Activated naive CD4-positive, alpha-beta T cell treated with Interleukin-2 at 50 U/mL for 16 hours (primary cell): ENCODE data around the gene KLHDC3.
A peak's percentile ranks its signal among the peaks of the same experiment; 100 is the strongest.
"Not testable (repeated sequence)": the region's sequence is repeated elsewhere in the genome, so short reads cannot be mapped to it uniquely, and the experiment has no call there.

Experiments
- DNase-seq: peaks from one replicate; pipeline ENCODE4 v3.0.0-alpha.2; 2020

KLHDC3 gene

GRCh38 chr6:43033496-43034189 lies 19.6 kb downstream of the KLHDC3 start:
- no peak for DNase-seq

GRCh38 chr6:43034190-43034525 lies 20.1 kb downstream of the KLHDC3 start:
- DNase-seq: no peak

- no peak for DNase-seq
These were observed 21.6 kb downstream of the KLHDC3 start for GRCh38 chr6:43035495-43036194.

DNA sequence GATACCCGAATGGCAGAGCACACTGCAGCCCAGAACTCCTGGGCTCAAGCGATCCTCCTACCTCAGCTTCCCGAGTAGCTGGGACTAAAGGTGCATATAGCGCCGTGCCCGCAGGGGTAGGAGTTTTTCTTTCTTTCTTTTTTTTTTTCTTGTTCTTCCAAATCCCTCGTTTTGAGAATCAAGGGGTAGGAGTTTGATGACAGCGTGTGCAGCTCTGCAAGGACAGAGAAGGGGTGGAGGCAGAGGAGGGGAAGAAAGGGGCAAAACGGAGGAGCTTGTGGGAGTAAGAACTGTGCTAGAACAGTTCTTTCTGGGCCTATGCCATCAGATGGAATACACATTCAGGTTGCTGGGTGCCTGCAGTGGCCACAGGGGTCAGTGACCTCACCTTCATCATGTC lies 22.7 kb downstream of the KLHDC3 start:
- DNase-seq: no peak

DNA sequence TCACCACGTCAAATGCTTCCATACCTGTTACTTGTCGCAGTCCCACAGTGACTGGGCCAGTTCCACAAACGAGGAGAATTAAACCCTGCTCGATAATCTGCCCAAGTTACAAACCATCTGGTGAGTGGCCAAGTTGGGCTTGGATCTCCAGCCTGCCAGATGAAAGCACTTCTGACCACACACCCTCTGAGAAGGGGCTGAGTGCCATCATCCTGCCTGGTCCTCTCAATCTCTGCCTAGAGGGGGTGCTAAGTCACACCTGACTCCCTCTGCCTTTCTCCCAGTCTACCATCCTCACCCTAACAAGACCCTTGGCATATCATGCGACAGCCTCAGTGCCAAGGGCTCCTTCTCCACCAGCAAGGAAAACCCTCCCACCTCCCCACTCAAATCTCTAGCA lies 23.1 kb downstream of the KLHDC3 start:
- no peak for DNase-seq

GRCh38 chr6:43037706-43038105 lies 23.7 kb downstream of the KLHDC3 start:
- no peak for DNase-seq

DNA sequence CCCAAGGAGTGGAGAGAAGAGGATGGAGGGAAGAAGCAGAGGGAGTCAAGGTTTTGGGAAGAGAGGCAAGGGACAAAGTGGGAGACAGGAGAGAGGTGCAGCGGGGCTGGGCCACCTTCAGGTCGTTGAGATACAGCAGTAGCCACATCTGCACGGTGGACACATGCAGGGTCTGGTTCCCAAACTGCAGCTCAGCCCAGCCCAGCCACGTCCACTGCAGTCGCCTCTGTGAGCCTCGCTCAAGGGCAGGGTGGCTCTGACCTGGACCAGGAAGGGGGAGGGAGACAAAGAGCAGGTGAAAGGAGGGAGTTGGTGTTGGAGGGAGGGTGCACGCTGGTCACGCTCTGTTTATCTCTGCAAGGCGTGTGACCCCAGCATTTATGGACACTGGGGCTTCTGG lies 24.7 kb downstream of the KLHDC3 start:
- DNase-seq: no peak

- no peak for DNase-seq
These were observed 26.7 kb downstream of the KLHDC3 start for GRCh38 chr6:43040542-43041257.

GRCh38 chr6:43041475-43041874 lies 27.4 kb downstream of the KLHDC3 start:
- not testable (repeated sequence) for DNase-seq

- no peak for DNase-seq
These were observed 29.3 kb downstream of the KLHDC3 start for GRCh38 chr6:43043310-43043709.

DNA sequence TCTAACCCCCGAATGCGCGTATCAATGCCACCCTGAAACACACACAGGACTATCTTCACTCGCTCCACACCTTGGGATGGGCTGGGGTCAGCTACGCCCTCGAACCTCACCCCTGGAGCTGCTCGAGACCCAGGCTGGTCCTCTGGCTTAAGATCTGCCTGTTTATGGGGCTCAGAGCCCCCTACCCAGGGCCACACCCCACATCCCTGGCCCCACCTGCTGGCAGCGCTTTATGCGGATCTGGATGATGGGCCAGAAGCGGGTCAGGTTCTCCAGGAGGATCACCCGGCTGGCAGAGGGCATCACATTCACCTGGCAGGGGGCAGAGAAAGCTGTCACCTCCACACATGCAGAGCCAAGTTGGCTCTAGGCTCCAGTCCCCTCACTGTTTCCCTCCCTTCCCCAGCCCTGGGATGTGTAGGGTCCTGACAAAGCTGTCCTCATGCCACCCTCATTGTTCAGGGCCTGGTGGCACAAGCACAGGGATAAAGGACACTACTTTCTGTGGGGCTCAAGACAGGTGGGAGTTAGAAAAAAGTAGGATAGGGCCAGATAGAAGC lies 31.4 kb downstream of the KLHDC3 start:
- no peak for DNase-seq

- no peak for DNase-seq
These were observed 33.9 kb downstream of the KLHDC3 start for GRCh38 chr6:43047998-43048397.

GRCh38 chr6:43050981-43051380 lies 36.9 kb downstream of the KLHDC3 start:
- no peak for DNase-seq

DNA sequence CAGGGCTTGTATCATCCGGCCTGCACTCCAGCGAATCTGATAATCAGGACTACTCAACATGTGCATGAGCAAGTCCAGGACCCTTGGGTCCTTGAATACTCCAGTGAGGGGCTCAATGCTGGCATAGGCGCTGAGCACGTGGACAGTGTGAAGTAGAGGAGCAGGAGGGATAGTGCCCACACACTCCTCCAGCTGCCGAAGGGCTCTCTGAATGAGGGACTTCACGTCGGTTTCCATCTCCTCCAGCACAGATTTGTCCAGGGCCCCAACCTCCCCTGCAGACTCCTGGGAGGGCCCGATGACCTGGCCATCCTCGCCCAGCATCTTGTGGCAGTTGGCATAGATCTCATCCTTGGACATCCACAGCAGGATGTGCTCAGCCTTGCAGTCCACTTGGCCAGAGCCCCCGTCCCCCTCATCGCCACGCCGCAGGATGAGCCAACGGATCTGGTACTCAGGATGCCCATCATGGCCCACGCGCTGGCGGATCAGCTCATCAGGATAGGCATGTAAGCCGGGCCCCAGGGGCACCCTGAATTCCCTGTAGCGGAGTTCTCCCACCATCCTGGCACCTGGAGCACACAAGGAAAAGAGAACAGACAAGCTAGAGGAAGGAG lies 38.3 kb downstream of the KLHDC3 start:
- DNase-seq: no peak

GRCh38 chr6:43052842-43053544 lies 38.9 kb downstream of the KLHDC3 start:
- peak; percentile 22 for DNase-seq

GRCh38 chr6:43053545-43054205 lies 39.6 kb downstream of the KLHDC3 start, which contains the start of gene CUL7:
Gene CUL7 (minus strand): TSS chr6:43053851. CDS start chr6:43052788, 1,063 bp downstream.
- peak; percentile 92 for DNase-seq

DNA sequence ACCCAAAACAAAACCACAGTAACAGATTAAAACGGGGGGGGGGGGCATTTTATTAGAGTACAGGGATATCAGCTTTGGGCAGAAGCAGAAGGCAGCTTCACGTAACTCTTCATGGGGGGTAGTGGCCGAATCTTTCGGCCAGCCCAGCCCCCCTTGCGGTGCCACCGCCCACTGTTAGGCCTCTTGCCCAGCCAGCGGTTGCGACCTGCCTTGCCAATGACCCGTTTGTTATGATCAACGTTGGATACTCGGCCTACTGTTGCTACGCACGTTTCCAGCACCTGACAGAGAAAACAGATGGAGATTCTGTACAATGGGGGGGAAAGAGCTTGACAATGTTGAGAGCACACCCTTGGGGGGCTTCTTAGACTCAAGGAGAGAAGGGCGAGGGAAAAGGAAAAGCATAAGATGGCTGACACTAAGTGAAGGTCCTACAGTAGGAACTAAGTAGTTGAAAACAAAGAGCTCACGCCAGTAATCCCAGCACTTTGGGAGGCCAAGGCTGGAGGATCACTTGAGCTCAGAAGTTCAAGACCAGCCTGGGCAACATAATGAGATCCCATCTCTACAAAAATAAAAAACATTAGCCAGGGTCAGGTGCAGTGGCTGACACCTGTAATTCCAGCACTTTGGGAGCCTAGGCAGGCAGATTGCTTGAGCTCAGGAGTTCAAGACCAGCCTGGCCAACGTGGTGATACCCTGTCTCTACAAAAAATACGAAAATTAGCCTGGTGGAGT lies 40.3 kb downstream of the KLHDC3 start:
- DNase-seq: no peak

DNA sequence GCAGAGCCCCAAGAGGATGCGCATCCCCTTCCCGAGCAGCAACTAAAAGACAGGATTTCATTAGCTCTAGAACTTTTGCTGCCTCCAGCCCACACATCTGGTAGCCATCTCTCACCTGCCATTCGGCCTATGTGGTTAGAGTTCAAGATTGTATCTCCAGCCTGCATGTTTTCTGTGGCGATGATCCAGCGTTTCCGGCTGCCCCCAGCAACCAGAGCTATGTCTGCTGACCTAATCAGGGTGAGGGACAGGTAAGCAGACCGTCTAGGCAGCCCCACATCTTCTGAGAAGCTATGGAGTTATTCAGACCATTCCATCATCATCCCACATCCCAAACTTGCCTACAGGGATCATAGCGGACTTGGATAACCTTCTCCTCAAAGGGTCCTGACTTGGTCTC lies 41.9 kb downstream of the KLHDC3 start:
- no peak for DNase-seq

DNA sequence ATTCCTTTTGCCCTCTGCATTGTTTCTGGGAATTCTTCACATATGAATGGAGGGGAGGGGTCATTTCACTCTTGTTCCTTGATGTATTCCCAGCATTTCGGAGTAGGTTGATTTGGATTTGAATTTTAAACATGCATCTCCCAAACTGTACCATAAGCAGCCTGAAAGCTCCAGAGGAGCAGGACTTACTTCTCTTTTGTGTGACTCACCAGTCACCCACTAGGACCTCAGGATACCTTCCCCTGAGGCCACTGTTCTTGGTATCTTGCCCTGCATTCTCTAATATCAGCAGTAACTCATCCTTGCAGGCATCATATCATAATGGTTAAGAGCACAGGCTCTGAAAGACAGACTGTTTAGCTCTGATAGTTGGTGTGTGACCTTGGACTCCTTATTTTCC lies 44.5 kb downstream of the KLHDC3 start:
- no peak for DNase-seq

- DNase-seq: peak; percentile 98
These were observed 45.4 kb downstream of the KLHDC3 start, which contains the start of the genes KLC4 and MRPL2 for GRCh38 chr6:43059168-43060033. Gene KLC4 (plus strand): TSS chr6:43059631. CDS start chr6:43061336, 1,705 bp downstream. Gene MRPL2 (minus strand): TSS chr6:43059434. CDS start chr6:43059381, 53 bp downstream.
